ENCODE data around the gene CACNG1. TPM values are rescaled to one million over a fixed set of nuclear protein-coding genes. Genes with fewer than 3 reads are reported as not detected.
A peak's percentile ranks its signal among the peaks of the same experiment; 100 is the strongest.
"Not testable (repeated sequence)": the region's sequence is repeated elsewhere in the genome, so short reads cannot be mapped to it uniquely, and the experiment has no call there.

CACNG1 gene
- polyA plus RNA-seq, 3 donors = not detected

- Mint-ChIP-seq H3K4me3 (no peak overlapping the region), H3K4me1 (peaks cover 14% of the 10 kb centered on the region), H3K36me3 (peaks cover 45 to 72% of the 10 kb centered on the region in 2 donors), H3K9me3 (peaks cover 0 to 3% (median 0%) of the 10 kb centered on the region in 7 donors), H3K27me3 (ENCODE audit: low read depth in 3 of 3) (no peaks in the 10 kb centered on the region), H3K27ac (peak overlapping the region in 2 of 7 donors; percentile 14 to 29)
- Histone ChIP-seq H2AFZ (ENCODE audit: insufficient read depth, low read depth, low read length, poor library complexity, severe bottlenecking) (no peak overlapping the region), H3K4me2 (replicated peaks; ENCODE audit: extremely low read depth, low read length, poor library complexity, severe bottlenecking) (no peak overlapping the region), H4K20me1 (ENCODE audit: insufficient read depth, low read length) (peaks cover 98% of the 10 kb centered on the region), H3K36me3 (replicated peaks in 1 of 2; ENCODE audit: control insufficient read depth in 1 of 2, insufficient read depth in 2 of 2, low read length in 2 of 2) (peaks cover 29 to 89% of the 10 kb centered on the region in 2 donors), H3K79me2 (ENCODE audit: insufficient read depth, low read length) (peaks cover 79% of the 10 kb centered on the region), H3K9ac (ENCODE audit: insufficient read depth, low read length, poor library complexity, severe bottlenecking) (no peak overlapping the region), H3K4me1 (ENCODE audit: control insufficient read depth in 1 of 2, insufficient read depth in 2 of 2, low read length in 2 of 2) (no peaks in the 10 kb centered on the region), H3K27ac (ENCODE audit: low read depth in 1 of 2, low read length in 2 of 2) (no peak overlapping the region), H3K9me3 (replicated peaks in 1 of 2; ENCODE audit: control insufficient read depth in 1 of 2, insufficient read depth in 1 of 2, low read length in 2 of 2) (no peaks in the 10 kb centered on the region), H3K27me3 (ENCODE audit: control insufficient read depth in 2 of 2, insufficient read depth in 2 of 2, low read length in 2 of 2) (no peaks in the 10 kb centered on the region), H3K4me3 (replicated peaks in 1 of 3; ENCODE audit: low read depth in 2 of 3, low read length in 3 of 3) (no peak overlapping the region)
- WGBS (ENCODE audit: insufficient coverage) = 100% methylated on average over 1 of the region's 2 CpGs
- intact Hi-C loops (cut with micrococcal nuclease) = no loop called here
- TF ChIP-seq CTCF (IDR thresholded peaks at IDR 0.05) = no peak
- no peak for DNase-seq
Measured at GRCh38 chr17:67093348-67093747, 49.0 kb downstream of the CACNG1 start.

- peak overlapping the region in 4 of 7 donors; percentile 46 to 84 (median 58) for H3K27ac Mint-ChIP-seq
- H3K9ac ChIP-seq (ENCODE audit: insufficient read depth, low read length, poor library complexity, severe bottlenecking); H3K27me3 Mint-ChIP-seq (ENCODE audit: low read depth in 3 of 3): not testable (repeated sequence)
Measured at GRCh38 chr17:67095291-67095690, 50.9 kb downstream of the CACNG1 start.

More at GRCh38 chr17:67095291-67095690, 50.9 kb downstream of the CACNG1 start:
- H3K9me3 ChIP-seq (replicated peaks in 1 of 2; ENCODE audit: control insufficient read depth in 1 of 2, insufficient read depth in 1 of 2, low read length in 2 of 2); H3K4me2 ChIP-seq (replicated peaks; ENCODE audit: extremely low read depth, low read length, poor library complexity, severe bottlenecking); H3K4me3 Mint-ChIP-seq; H3K4me1 ChIP-seq (ENCODE audit: control insufficient read depth in 1 of 2, insufficient read depth in 2 of 2, low read length in 2 of 2); H3K27me3 ChIP-seq (ENCODE audit: control insufficient read depth in 2 of 2, insufficient read depth in 2 of 2, low read length in 2 of 2); H2AFZ ChIP-seq (ENCODE audit: insufficient read depth, low read depth, low read length, poor library complexity, severe bottlenecking); H3K4me3 ChIP-seq (replicated peaks in 1 of 3; ENCODE audit: low read depth in 2 of 3, low read length in 3 of 3); intact Hi-C loops (cut with micrococcal nuclease); H3K9me3 Mint-ChIP-seq: not testable (repeated sequence)
- Histone ChIP-seq H3K79me2 (ENCODE audit: insufficient read depth, low read length) (peaks cover 84% of the 10 kb centered on the region), H3K36me3 (replicated peaks in 1 of 2; ENCODE audit: control insufficient read depth in 1 of 2, insufficient read depth in 2 of 2, low read length in 2 of 2) (peaks cover 29 to 90% of the 10 kb centered on the region in 2 donors), H3K27ac (ENCODE audit: low read depth in 1 of 2, low read length in 2 of 2) (peak overlapping the region in 1 of 2 donors; percentile 29), H4K20me1 (ENCODE audit: insufficient read depth, low read length) (peaks cover 100% of the 10 kb centered on the region)
- Mint-ChIP-seq H3K36me3 (peaks cover 42 to 66% of the 10 kb centered on the region in 2 donors), H3K4me1 (peaks cover 14% of the 10 kb centered on the region)
- DNase-seq = peak in 1 of 3 donors; percentile 56
- no CpG with 5 or more reads among the region's 1 CpG for WGBS (ENCODE audit: insufficient coverage)

Data from CD14-positive monocyte (primary cell).